Epithelial cell of esophagus (primary cell): ENCODE measurements around the gene PTTG1.

Experiments
- DNase-seq: peaks from one replicate; pipeline ENCODE4 v3.0.0; 2010; ENCODE audit warnings: low read depth
- H3K4me3 ChIP-seq: 2 replicates; pipeline ENCODE4 v1.5.1; 2011; ENCODE audit warnings: mild to moderate bottlenecking, low read length, control low read depth
- CTCF ChIP-seq: IDR thresholded peaks from 2 replicates; pipeline ENCODE4 v1.5.1; 2011; ENCODE audit warnings: low read depth, mild to moderate bottlenecking, low read length, control low read depth, inconsistent platforms; ENCODE audit not compliant: insufficient read depth; ENCODE audit errors: missing control alignments

The PTTG1 gene

DNA sequence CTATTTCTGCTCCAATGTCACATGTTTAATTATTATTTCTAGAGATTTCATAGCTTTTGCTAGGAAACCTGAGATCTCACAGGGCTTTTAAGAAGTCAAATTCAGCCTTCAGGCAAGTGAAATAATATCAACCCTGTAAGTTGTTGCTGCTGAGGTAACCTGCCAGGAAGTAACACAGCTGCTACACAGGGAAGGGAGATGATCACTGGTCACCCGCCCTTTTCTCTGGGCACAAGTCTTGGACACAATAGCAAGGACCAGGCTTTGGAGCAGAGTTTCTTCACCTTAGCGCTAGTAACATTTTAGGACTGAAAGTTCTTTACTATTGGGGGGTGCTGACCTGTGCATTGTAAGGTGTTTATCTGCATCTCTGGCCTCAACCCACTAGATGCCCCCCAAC lies 50.1 kb downstream of the PTTG1 start:
- DNase-seq = no peak
- H3K4me3 ChIP-seq = no peak overlapping the region
- TF ChIP-seq CTCF = no peak

DNA sequence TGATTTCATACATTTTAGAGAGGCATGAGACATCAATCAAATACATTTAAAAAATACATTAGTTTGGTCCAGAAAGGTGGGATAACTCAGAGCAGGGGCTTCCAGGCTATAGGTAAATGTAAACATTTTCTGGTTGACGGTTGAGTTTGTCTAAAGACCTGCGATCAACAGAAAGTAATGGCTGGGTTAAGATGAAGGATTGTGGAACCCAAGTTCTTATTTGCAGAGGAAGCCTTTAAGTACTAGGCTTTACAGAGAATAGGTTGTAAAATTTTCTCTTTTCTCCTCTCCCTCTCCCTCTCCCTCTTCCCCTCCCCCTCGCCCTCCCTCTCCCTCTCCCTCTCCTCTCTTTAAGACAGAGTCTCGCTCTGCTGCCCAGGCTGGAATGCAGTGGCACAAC lies 50.8 kb downstream of the PTTG1 start:
- no peak for TF ChIP-seq CTCF
- no peak overlapping the region for H3K4me3 ChIP-seq
- DNase-seq = no peak

GRCh38 chr5:160473681-160474080 lies 52.0 kb downstream of the PTTG1 start:
- no peak for DNase-seq
- TF ChIP-seq CTCF = no peak
- H3K4me3 ChIP-seq = no peak overlapping the region

DNA sequence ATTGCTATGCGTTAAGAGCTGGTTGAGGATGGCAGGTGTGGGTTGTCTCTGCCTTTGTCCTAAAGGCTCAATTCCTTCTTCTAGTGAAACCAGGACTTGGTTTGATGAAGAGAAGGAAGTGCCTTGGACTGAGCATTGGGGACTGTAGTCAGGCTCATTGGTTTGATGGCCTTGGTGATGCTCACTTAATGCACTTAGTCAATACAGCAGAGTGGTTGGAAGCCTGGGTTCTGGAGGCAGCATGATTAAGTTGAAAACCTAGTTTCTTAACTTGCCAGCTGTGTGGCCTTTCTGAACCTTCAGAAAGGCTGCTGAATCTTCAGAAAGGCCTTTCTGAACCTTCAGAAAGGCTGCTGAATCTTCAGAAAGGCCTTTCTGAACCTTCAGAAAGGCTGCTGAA lies 52.4 kb downstream of the PTTG1 start:
- TF ChIP-seq CTCF = no peak
- DNase-seq = no peak
- no peak overlapping the region for H3K4me3 ChIP-seq

DNA sequence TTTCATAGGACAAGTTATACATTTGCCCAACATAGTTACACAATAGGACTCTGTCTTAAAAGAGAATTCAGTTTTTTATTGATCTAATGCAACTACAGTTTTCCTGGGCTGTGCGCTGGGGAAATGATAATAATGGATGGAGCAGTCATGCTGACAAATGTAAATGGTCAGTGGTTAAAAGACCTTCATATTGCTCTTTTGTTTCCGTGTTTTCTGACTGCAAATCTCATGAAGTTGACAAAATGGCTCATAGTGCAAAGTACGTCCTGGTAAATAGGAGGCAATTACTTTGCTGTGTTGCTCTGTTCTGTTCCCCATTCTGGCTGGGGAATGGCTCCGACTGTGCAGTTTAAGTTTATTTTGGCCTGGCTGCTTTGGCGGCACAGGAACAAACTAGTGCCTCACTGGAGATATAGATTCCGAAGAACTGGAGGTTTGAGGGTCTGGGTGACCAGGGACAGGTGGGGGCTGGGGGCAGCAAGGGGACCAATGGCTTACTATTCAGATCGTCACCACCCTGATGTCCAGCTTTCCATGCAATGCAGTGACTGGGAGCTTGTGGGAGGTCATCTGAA lies 54.3 kb downstream of the PTTG1 start:
- no peak for DNase-seq
- no peak overlapping the region for H3K4me3 ChIP-seq
- no peak for TF ChIP-seq CTCF

DNA sequence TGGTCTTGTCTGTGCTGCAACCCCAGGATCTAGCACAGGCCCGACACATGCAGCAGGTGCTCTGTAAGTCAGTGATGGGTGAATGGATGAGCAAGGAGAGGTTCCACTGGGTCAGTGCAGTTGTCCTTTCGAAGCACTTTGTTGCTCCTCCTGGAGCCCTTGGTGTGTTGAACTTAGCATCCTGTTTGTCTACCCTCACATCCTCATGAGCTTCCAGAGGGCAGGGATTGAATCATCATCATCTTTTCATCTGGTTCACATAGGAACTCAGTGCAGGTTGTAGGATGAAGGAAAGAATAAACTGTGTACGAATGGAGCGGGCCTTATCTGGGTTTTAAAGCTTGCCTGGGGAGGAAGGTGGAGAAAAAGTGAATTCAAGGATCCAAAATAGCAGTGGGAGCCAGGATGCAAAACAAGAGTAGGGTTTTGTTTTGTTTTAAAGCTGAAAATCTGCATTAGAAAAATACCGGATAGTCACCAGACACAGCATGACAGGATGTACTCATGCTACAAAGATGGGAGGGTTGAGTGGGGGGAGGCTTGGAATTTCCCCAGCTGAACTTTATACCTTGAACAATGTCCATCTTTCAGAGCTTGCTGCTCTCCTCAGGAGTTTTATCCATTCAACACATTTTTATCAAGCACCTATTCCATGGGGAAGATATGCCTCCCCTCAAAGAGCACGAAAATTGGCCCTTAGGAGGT lies 55.8 kb downstream of the PTTG1 start:
- H3K4me3 ChIP-seq = no peak overlapping the region
- no peak for TF ChIP-seq CTCF
- DNase-seq = no peak

DNA sequence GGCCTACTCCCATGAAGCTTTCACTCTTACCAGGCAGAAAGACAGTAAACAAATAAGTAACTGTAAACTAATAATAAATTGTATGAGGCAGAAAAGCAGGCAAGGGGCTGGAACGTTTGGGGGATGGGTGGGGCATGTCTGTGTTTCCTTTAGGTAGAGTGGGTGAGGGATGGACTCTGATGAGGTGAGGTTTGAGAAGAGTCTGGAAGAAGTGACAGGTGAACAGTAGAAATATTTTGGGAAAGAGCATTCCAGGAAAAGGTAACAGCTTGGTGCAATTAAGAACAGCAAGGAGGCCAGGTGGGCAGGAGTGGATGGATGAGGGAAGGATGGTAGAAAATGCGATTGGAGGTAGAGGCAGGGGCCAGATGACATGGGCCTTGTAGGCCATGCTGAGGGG lies 56.5 kb downstream of the PTTG1 start:
- TF ChIP-seq CTCF = no peak
- no peak for DNase-seq
- no peak overlapping the region for H3K4me3 ChIP-seq
